ENCODE data around the gene CALCOCO1. TPM values are rescaled to one million over a fixed set of nuclear protein-coding genes. Genes with fewer than 3 reads are reported as not detected.

CALCOCO1 gene
- total and polyA plus RNA-seq, 8 donors = 60.3 to 441 (median 148) TPM

GRCh38 chr12:53728206-53728605 is 954 bp upstream of the CALCOCO1 start:
- DNase-seq = no peak
- H3K27ac ChIP-seq = peak overlapping the region in 4 of 5 donors; percentile 48 to 86 (median 80)
- 56 to 66% (median 58%) methylated on average over 7 of the region's 7 CpGs for WGBS, 5 donors

GRCh38 chr12:53726946-53727309 is 324 bp downstream of the CALCOCO1 start:
- DNase-seq = peak in 1 of 2 donors; percentile 58
- 0 to 2% (median 1%) methylated on average over 14 to 15 of the region's 15 CpGs for WGBS, 5 donors
- no peak for TF ChIP-seq CTCF (IDR thresholded peaks at IDR 0.05)
- no peak for TF ChIP-seq POLR2A (IDR thresholded peaks at IDR 0.05)
- TF ChIP-seq EP300 (IDR thresholded peaks at IDR 0.05) = no peak
- no peak for TF ChIP-seq POLR2AphosphoS5 (IDR thresholded peaks at IDR 0.05)

More at GRCh38 chr12:53728206-53728605, 954 bp upstream of the CALCOCO1 start:
- peaks cover 17 to 21% (median 20%) of the 10 kb centered on the region in 4 donors for H3K36me3 ChIP-seq
- peak overlapping the region in 3 of 4 donors; percentile 83 to 96 (median 92) for H3K4me3 ChIP-seq
- no peak for TF ChIP-seq POLR2A (IDR thresholded peaks at IDR 0.05)
- no peak for TF ChIP-seq EP300 (IDR thresholded peaks at IDR 0.05)
- TF ChIP-seq CTCF (IDR thresholded peaks at IDR 0.05) = no peak
- TF ChIP-seq POLR2AphosphoS5 (IDR thresholded peaks at IDR 0.05) = no peak
- H3K9me3 ChIP-seq = no peaks in the 10 kb centered on the region
- peaks cover 14 to 29% (median 23%) of the 10 kb centered on the region in 4 donors for H3K4me1 ChIP-seq
- intact Hi-C loops (cut with DNase I; ENCODE audit: low total_unique reads) = no loop called here
- H3K27me3 ChIP-seq = no peaks in the 10 kb centered on the region

GRCh38 chr12:53726341-53726740 is 911 bp downstream of the CALCOCO1 start:
- Histone ChIP-seq H3K4me3 (peak overlapping the region; percentile 77 to 96 (median 88)), H3K27ac (peak overlapping the region in 2 of 5 donors; percentile 82 to 86), H3K27me3 (no peaks in the 10 kb centered on the region), H3K4me1 (peaks cover 14 to 29% (median 23%) of the 10 kb centered on the region in 4 donors), H3K36me3 (peaks cover 33 to 40% (median 39%) of the 10 kb centered on the region in 4 donors), H3K9me3 (no peaks in the 10 kb centered on the region)
- whole genome bisulfite sequencing, 5 donors = 11 to 20% (median 13%) methylated on average over 2 of the region's 2 CpGs
- DNase-seq = no peak
- intact Hi-C loops (cut with DNase I; ENCODE audit: low total_unique reads) = no loop called here
- TF ChIP-seq POLR2AphosphoS5 (IDR thresholded peaks at IDR 0.05) (no peak), EP300 (IDR thresholded peaks at IDR 0.05) (no peak), CTCF (IDR thresholded peaks at IDR 0.05) (no peak), POLR2A (IDR thresholded peaks at IDR 0.05) (no peak)

More at GRCh38 chr12:53726946-53727309, 324 bp downstream of the CALCOCO1 start:
- Histone ChIP-seq H3K4me3 (peak overlapping the region; percentile 77 to 96 (median 88)), H3K9me3 (no peaks in the 10 kb centered on the region), H3K36me3 (peaks cover 28 to 34% (median 33%) of the 10 kb centered on the region in 4 donors), H3K27me3 (no peaks in the 10 kb centered on the region), H3K4me1 (peaks cover 14 to 29% (median 23%) of the 10 kb centered on the region in 4 donors), H3K27ac (peak overlapping the region; percentile 49 to 86 (median 82))
- intact Hi-C loops (cut with DNase I; ENCODE audit: low total_unique reads) = no loop called here

- TF ChIP-seq POLR2A (IDR thresholded peaks at IDR 0.05) = no peak
- no peak for TF ChIP-seq CTCF (IDR thresholded peaks at IDR 0.05)
- intact Hi-C loops (cut with DNase I; ENCODE audit: low total_unique reads) = no loop called here
- peaks cover 38 to 45% (median 44%) of the 10 kb centered on the region in 4 donors for H3K36me3 ChIP-seq
- peak overlapping the region; percentile 77 to 96 (median 88) for H3K4me3 ChIP-seq
- DNase-seq = peak; percentile 49 to 61
- peak overlapping the region in 1 of 5 donors; percentile 86 for H3K27ac ChIP-seq
- no peaks in the 10 kb centered on the region for H3K9me3 ChIP-seq
- no peaks in the 10 kb centered on the region for H3K27me3 ChIP-seq
- H3K4me1 ChIP-seq = peaks cover 14 to 29% (median 23%) of the 10 kb centered on the region in 4 donors
- 10 to 27% (median 21%) methylated on average over 4 of the region's 4 CpGs for WGBS, 5 donors
Measured at GRCh38 chr12:53725824-53726223, 1.4 kb downstream of the CALCOCO1 start.
